GM12864 (cell line): ENCODE data around the gene SRGAP3.

Experiments
- DNase-seq: peaks from one replicate; pipeline ENCODE4 v3.0.0-alpha.2; 2011; ENCODE audit warnings: low read depth
- H3K4me3 ChIP-seq: 2 replicates; pipeline ENCODE4 v1.5.1; 2011; ENCODE audit warnings: mild to moderate bottlenecking, low read depth, low read length, control low read depth
- TF ChIP-seq, protein P1 (sequence below): IDR thresholded peaks from 2 replicates; pipeline ENCODE4 v1.5.1; 2011; ENCODE audit warnings: low read depth, mild to moderate bottlenecking, moderate library complexity, low read length, control low read depth, inconsistent platforms; ENCODE audit errors: missing control alignments

SRGAP3 gene

DNA sequence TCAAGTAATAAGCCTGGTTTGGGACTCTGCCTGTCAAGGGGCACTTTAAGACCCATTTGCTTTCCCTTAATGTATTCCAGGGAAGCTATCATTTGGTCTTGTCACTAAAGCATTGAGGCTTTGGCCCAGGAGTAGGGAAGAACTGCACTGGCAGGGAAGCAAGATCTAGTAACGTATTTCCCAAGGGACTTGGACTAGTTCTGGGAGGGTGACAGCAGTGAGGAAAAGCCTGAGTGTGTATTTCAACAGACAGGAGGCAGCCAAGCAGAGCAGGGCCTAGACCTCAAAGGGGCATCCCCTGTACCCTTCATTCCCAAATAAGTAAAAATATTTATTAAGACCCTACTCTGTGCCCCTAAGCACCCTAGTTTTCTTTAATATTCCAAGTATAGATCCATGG lies 92.8 kb downstream of the SRGAP3 start:
- H3K4me3 ChIP-seq, result no peak overlapping the region
- no peak for DNase-seq
- TF ChIP-seq, protein P1, sequence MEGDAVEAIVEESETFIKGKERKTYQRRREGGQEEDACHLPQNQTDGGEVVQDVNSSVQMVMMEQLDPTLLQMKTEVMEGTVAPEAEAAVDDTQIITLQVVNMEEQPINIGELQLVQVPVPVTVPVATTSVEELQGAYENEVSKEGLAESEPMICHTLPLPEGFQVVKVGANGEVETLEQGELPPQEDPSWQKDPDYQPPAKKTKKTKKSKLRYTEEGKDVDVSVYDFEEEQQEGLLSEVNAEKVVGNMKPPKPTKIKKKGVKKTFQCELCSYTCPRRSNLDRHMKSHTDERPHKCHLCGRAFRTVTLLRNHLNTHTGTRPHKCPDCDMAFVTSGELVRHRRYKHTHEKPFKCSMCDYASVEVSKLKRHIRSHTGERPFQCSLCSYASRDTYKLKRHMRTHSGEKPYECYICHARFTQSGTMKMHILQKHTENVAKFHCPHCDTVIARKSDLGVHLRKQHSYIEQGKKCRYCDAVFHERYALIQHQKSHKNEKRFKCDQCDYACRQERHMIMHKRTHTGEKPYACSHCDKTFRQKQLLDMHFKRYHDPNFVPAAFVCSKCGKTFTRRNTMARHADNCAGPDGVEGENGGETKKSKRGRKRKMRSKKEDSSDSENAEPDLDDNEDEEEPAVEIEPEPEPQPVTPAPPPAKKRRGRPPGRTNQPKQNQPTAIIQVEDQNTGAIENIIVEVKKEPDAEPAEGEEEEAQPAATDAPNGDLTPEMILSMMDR, result no peak

DNA sequence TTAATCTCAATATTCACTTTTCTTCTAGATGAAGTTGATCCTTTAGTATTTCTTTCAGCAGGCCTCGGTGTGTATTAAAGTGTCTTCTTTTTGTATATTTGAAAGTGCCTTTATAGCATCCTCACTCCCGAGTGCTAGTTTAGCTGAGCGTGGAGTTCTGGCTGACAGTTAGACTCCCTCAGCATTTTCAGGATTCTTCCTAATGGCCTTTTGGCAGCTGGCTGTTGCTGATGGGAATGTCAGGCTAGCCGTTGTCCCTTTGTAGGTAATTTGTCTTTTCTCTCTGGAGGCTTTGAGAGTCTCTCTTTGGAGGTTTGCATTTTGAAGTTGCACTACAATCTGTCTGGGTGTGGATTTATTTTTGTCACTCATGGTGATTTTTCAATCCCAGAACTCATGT lies 94.4 kb downstream of the SRGAP3 start:
- no peak overlapping the region for H3K4me3 ChIP-seq
- TF ChIP-seq, protein P1, result no peak
- no peak for DNase-seq

DNA sequence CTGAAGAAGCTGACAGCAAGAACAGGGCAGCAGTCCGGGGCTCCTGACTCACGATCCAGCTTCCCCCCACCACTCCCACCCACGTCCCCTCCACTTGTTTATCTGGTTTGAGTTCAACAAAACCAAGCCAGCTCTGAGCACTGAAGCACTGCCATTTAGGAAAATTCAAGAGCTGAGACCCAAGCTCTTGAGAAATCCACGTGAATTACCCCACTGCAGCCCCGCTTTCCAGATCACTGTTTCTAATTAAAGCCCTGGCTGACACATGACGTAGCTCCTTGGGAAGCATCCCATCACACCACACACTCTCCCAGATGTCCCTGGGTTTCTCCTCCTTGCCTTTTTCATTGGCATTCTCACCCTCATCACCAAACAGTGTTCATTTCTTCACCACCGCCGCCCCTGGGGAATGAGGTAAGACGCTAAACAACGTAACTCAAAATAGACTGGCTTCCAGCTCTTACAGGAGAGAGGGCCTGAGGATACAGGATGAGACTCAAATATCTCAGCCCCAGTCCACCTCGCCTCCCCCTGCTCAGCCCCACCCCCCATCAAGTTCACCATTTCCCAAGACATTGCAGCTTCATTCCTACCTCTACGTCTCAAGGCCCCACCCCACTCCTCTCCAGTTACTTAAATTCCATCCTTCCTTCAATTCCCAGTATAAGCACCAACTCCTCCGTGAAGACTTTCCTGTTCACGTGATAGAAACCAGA lies 95.4 kb downstream of the SRGAP3 start:
- DNase-seq, result no peak
- TF ChIP-seq, protein P1, result no peak
- H3K4me3 ChIP-seq, result no peak overlapping the region

DNA sequence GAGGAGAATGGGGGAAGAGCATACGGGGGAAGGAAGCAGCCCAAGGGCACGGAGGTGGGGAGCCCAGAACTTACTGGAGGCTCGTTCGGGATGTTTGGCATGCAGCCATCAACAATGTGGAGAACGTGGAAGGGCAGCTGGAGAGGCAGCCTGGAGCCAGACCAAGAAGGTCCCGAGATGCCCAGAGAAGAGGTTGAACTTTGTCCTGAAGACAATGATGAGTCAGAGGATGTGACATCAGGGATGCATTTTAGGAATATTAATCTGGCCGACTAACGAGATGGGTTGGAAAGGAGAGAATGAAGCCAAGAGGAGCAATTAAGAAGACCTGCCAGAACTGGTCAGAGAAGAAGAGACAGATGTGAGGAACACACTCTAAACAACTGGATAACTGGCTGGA lies 98.2 kb downstream of the SRGAP3 start:
- no peak for DNase-seq
- no peak overlapping the region for H3K4me3 ChIP-seq
- TF ChIP-seq, protein P1, result no peak

DNA sequence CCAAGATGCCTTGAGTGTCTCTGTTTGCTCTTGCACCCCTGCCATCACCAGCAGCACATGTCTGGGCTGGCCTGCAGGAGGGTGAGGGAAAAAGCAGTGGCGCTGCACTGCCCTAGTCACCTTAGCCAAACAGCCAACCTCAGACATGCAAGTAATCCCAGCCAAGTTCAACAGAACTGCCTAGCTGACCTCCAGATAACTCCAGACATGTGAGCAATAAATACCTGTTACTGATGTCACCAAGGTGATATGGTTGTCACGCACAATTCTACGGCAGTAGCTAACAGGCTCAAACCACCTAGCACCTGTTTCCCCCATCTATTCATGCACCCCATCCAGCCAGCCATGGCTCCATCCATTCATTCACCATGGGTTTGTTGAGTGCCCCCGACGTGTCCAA lies 99.9 kb downstream of the SRGAP3 start:
- TF ChIP-seq, protein P1, result no peak
- no peak for DNase-seq
- no peak overlapping the region for H3K4me3 ChIP-seq

DNA sequence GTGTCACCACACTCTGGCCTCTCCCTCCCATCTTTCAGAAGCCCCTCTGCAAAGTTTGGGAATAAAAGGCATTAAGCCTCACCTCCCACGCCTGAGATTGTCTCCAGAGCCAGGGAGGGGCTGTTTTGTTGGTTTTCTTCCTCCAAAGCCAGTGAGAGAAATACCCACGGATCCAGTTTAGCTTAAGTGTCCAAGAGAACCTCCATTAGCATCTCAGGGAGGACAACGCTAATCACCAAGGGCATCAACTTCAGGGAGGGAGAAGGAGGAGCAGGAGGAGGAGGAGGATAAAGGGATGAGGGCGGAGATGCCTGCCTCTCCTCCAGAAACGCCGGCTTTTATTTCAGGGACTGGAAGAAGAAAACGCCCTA lies 101.6 kb downstream of the SRGAP3 start:
- no peak for DNase-seq
- no peak overlapping the region for H3K4me3 ChIP-seq
- TF ChIP-seq, protein P1, result no peak

DNA sequence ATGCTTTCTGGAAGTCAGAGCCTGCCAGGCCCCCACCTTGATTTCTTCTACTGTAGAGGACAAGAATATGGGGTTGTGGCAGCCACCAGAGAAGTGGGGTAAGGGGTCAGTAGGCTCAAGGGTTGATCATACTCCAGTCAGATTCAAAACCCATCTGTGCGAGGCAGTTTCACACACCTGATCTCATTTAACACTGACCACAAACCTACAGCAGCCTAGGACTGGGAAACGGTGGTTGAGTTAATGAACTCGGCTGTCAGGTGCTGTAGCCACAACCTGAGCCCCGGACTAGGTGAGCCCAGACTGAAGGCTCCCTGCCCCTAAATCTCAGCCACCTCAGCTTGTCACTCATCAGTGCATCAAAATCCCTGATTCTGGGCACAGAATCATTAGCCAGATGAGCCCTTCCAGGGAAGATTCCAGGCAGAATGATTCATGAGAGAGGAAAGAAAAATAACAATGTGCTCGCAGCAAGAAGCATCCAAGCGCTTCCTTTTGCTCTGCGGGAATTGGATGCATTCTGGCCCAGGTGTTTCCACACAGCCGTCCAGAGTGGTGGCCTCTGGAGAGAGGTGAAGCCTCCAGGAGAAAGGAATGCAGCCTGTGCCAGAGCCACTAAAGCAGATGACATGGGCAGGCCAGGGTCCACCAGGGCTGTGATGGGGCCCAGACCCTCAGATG lies 102.1 kb downstream of the SRGAP3 start:
- H3K4me3 ChIP-seq, result no peak overlapping the region
- DNase-seq, result peak; percentile 21
- TF ChIP-seq, protein P1, result no peak
